Measurements from ENCODE around the gene TAF13. TPM values are rescaled to one million over a fixed set of nuclear protein-coding genes. Genes with fewer than 3 reads are reported as not detected.
"Not testable (repeated sequence)": the region's sequence is repeated elsewhere in the genome, so short reads cannot be mapped to it uniquely, and the experiment has no call there.

Gene TAF13
- total RNA-seq, 1 donor from 2014 or later: 48.0 TPM

DNA sequence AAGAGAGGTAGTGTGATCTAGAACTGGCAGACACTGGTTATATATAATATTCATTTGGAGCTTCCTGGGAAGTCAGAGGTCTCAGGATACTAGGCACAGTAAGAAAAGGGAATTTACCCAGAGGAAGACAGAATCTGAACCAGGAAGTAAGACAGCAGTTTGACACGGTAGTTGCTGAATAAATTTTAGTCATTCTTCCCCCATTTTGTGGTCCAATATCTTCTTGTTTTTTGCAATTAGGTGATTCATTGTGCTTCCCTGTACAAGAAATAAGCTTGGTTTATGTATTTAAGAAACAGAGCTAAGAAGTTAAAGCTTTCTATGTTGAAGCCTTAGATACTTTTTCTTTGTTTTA, 16.0 kb upstream of the TAF13 start:
- no peak for DNase-seq (ENCODE audit: extremely low read depth, low read depth, low spot score)

DNA sequence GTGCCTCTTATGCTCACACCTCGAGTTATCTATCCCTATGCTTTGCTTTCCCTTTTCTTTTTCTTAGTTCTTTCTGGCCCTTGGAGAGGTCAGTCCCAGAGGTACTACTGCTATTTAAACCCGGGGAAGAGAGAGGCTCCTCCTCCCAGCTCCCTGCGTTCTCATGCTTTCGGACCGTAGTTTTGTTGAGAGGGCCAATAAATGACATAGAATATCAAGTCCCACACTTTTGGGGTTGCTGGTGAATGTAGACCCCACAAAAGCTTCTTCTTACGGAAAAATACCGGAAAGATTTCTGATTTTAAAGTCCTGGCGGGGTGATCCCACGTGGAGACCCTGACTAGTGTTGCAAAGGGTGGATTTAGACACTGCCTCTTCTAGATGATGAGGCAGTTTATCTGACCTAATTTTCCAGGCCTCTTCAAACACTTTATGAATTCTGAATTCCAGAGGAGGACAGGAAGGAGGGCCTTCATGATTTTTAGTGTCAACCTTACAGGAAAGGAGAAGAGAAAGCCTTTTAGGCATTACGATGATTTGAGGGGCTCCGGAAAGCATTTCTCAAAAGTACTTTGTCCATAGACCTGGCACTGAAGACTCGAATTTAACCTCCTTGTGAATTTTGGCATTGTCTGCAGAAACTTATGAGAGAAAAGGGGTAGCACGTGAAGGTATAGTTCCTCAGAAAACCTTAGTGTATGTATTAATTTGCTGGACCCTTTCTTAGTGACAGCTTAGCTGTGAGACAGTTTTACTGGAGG, 15.5 kb upstream of the TAF13 start:
- no peak for DNase-seq (ENCODE audit: extremely low read depth, low read depth, low spot score)

DNA sequence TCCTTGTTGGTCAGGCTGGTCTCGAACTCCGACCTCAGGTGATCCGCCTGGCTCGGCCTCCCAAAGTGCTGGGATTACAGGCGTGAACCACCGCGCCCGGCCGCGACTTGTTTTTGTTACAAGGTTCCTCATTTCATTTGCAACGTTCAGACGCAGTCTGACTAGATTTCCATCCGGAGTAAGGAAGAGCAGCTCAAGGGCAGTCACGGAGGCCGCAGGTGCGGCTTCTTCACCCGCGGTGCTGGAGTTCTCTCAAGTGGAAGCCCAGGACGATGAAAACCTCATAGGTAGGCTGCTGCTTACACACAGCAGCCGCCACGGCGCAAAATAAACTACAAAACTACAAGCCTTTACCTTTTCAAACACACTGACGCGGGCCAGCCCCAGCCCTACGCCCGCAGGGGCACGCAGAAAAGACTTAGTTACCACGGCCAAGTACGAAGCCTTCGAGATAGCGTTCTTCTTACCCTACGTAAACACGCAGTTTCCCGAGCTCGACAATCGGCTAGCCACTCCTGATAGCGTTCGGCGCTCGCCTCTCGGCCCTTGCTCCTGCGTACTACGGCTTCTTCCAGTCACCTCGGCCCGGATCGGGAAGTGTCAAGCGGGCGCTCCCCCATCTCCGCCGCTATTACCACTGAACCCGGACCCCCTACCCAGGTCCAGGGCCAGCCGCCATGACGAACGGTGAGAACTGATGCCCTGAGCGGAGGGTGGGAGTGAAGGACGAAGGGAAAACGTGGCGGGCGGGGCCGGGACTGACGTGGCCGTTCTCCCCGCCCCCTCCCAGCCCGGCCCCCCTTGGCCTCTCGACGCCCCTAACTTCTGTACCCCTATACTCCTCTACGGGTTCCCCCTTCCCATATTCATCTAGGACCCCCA, 14.6 kb upstream of the TAF13 start, which contains the start of gene TMEM167B:
Gene TMEM167B, plus strand, starts transcription at position 569 of the 882 bp plus-strand sequence. Its CDS starts 109 bp downstream, at position 678.
- peak; percentile 82 for DNase-seq (ENCODE audit: extremely low read depth, low read depth, low spot score)

DNA sequence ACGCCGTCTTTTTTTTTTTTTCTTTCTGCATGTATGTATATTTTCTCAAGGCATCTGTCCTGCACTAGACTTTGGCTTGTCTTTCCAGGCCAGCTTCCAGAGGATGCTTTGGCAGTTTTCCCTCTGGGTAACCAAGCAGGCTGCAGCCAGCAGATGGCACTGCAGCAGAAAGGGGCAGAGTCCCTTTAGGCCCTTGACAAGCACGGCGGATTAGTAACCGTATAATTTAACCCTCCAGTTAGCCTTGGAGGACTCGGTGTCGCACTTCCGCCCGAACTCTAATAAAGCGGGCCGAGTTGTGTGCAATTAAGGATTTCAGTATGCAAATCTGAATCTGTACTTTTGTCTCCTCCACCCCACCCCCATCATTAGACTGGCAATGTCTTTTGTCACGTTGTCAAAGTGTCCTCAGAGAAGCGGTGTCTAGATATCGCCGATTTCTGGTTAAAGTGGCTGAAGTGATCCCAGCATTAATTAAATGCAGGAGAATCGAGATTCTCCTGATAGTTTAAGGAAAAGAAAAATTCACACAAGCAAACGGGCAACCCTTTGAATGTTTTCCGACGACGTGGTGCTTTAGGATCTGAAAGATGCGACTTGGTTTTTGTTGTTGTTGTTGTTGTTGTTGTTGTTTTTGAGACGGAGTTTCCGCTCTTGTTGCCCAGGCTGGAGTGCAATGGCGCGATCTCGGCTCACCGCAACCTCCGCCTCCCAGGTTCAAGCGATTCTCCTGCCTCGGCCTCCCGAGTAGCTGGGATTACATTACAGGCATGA, 13.6 kb upstream of the TAF13 start:
- DNase-seq (ENCODE audit: extremely low read depth, low read depth, low spot score): no peak

DNA sequence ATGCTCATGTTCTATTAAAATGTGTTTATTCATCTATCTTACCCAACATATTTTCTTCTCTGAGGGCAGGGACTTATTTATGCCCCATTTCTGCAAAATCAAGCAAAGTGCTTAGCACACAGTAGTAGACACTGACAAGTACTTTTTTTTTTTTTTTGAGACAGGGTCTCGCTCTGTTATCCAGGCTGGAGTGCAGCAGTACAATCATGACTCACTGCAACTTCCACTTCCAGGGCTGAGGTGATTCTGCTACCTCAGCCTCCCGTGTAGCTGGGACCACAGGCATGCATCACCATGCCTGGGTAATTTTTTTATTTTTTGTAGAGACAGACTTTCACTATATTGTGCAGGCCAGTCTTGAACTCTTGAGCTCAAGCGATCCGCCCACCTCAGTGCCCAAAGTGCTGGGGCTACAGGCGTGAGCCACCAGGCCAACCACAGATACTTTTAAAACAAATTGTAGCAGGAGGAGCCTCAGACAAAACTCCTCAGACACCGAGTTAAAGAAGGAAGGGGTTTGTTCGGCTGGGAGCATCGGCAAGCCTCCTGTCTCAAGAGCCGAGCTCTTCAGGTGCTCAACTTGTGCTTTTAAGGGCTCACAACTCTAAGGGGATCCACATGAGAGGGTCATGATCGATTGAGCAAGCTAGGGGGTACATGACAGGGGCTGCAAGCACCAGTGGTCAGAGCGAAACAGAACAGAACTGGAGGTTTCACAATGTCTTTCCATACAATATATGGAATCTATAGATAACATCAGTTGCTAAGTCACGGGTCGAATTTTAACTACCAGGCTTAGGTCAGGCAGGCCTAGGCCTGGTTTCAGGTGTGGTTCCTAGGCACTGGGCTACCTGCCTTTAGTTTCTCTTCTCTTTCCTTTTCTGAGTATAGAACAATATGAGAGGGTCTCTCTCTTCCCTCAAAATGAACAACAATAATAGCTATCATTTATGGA, 9.0 kb upstream of the TAF13 start:
- DNase-seq (ENCODE audit: extremely low read depth, low read depth, low spot score): no peak

DNA sequence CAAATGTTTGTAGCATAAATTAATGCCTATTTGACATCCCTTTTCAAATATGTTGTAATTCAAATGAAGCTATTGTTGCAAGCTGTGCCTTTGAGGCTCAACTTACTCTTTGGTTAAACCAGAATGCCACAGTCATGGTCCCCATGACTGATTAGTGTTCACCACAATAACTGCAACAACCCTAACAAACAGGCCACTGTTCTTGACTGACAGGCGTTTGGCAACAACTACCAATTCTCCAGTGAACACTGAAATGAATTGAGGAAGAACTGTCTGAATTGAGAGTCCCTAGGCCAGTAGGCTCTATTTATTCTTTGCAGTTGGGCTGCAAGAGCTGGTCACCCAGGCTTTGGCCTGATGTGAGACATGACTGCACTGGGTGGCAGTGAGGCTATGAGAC, 8.1 kb upstream of the TAF13 start:
- no peak for DNase-seq (ENCODE audit: extremely low read depth, low read depth, low spot score)

DNA sequence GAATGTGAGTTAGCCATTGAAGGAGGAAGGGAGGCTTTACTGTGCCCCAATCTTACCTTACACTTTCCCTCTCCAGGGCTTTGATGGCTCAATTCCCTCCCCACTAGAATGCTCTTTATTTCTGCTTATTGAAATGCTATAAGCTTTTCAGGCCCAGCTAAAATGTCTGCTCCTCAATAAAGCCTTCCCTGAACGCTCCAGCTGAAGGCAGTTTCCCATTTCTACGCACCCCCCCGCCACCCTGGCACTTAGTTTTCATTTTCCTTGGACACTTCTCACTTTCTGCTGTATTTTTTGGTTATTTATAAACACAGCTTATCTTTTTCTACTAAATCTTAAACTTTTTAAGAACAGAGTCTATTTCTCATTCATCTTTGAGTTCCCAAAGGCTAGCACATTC, 7.7 kb upstream of the TAF13 start:
- DNase-seq (ENCODE audit: extremely low read depth, low read depth, low spot score): no peak

DNA sequence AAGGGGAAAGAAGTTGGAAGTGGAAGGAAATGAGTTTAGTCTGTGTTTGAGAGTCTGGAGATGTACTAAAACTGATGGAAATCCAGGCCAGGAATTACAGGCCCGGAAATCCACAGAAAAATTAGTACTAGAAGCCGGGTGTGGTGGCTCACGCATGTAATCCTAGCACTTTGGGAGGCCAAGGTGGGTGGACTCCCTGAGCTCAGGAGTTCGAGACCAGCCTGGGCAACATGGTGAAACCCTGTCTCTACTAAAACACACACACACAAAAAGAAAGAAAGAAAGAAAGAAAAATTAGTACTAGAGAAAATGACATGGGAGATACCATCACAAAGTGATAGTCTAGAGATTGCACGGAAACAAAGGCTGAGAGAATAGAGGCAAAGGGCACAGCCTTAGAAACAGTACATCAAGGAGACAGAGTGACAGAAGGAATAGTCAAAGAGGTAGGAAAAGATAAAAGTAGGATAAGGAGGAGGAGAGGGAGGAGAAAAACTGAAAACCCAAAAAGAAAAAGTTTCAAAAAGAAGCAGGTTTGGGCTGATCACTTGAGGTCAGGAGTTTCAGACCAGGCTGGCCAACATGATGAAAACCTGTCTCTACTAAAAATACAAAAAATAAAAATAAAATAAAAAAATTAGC, 4.8 kb upstream of the TAF13 start:
- no peak for DNase-seq (ENCODE audit: extremely low read depth, low read depth, low spot score)

DNA sequence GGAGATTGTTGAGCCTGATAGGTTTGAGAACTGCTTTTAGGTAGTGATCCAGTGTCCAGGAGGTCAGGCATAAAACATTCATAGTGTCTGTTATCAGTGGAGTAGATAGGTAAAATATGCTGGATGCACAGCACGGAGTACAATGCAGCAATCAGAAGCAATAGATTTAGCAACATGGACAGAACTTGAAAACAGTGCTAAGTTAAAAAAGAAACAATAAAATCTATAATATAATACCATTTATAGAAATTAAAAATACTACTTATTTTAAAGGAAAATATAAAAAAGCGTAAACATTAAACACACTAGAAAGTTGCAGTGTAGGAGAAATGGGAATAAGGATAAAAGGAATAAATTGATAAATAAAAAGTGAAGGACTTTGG, 3.4 kb upstream of the TAF13 start:
- no peak for DNase-seq (ENCODE audit: extremely low read depth, low read depth, low spot score)

DNA sequence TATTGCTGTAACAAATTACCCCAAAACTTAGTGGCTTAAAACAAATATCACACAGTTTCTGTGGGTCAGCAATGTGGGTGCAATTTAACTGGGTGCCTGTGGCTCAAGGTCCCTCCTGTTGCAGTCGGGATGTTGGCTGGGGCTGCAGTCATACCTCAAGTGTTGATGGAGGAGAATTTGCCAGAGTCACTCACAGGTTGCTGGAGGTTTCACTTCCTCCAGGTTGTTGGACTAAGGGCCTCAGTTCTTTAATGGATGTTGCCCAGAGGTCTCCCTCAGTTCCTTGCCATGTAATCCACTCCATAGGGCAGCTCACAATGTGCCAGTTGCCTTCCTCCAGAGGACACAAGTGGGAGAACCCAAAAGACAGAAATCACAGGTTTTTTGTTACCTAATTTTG, 2.5 kb upstream of the TAF13 start:
- no peak for DNase-seq (ENCODE audit: extremely low read depth, low read depth, low spot score)

DNA sequence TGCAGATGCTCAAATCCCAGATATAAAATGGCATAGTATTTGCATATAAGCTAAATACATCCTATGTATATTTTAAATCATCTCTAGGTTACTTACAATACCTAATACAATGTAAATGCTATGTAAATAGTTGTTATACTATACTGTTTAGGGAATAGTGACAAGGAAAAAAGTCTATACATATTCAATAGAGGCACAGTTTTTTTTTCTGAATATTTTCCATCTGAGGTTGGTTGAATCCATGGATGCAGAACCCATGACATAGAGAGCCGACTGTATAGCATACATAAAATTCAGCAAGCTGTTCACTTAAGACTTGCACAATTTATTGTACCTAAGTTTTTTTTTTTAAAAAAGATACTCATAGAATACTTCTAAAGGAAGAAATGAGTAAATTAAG, 6.5 kb downstream of the TAF13 start:
- no peak for DNase-seq (ENCODE audit: extremely low read depth, low read depth, low spot score)

DNA sequence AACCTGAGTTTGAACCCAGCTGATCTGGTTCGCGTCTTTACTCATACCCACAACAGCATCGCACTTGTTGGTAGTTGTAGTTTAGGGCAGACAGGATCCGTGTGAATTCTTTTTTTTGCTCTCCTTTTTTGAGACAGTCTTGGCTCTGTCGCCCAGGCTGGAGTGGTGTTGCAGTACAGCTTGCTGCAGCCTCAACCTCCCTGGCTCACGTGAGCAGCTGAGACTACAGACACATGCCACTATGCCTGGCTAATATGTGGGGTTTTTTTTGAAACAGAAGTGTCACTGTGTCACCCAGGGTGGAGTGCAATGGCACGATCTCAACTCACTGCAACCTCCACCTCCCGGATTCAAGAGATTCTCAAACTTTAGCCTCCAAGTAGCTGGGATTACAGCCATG, 7.9 kb downstream of the TAF13 start:
- no peak for DNase-seq (ENCODE audit: extremely low read depth, low read depth, low spot score)

DNA sequence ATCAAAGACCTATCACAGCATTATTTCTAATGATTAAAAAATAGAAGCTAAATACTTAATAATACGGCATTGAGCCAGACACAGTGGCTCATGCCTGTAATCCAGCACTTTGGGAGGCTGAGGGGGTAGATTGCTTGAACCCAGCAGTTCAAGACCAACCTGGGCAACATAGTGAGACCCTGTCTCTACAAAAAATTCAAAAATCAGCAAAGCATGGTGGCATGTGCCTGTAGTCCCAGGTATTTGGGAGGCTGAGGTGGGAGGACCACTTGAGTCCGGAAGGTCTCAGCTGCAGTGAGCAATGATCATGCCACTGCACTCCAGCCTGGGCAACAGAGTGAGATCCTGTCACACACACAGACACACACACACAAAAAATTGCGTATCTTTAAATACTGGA, 10.7 kb downstream of the TAF13 start:
- DNase-seq (ENCODE audit: extremely low read depth, low read depth, low spot score): no peak

DNA sequence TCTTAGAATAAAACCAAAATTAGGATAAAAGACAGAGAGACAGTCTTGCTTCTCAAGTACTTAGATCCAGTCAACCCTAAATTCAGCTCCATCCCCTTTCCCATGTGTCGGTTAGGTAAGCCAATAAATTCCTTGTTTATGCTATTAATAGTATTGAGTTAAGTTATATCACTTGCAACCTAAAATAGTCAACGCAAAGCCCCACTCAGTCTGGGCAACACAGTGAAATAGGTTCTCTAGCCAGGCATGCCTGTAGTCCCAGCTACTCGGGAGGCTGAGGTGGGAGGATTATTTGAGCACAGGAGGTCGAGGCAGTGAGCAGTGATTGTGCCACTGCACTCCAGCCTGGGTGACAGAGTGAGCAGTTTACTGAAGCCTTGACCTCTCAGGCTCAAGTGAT, 14.6 kb downstream of the TAF13 start:
- no peak for DNase-seq (ENCODE audit: extremely low read depth, low read depth, low spot score)

DNA sequence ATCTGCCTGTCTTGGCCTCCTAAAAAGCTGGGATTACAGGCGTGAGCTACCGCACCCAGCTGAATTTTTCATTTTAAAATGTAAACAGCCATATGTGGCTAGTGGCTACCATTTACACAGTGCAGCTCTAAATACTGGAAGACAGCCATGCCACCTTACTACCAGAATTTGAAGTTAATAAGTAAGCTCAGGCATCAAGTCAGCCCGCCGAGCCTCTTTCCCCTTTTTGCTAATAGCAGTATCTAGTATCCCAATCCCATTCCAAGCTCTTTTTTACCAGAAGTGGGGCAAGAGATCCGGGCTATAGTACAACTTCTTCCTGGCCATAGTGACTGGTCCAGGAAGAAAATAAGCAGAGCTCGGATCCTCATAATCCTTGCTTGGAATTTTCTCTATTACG, 15.1 kb downstream of the TAF13 start:
- no peak for DNase-seq (ENCODE audit: extremely low read depth, low read depth, low spot score)

DNA sequence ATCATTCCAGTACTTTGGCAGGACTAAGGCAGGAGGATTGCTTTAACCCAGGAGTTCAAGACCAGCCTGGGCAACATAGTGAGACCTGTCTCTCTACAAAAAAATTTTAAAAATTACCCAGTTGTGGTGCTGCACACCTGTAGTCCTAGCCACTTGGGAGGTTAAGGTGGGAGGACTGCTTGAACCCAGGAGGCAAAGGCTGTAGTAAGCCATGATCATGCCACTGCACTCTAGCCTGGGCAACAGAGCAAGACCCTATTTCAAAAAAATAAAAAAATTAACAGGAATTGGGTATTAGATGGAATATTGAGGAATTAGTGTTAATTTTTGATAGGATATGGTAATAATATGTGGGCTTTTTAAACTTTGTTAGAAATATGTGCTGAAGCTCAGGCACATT, 16.8 kb downstream of the TAF13 start:
- DNase-seq (ENCODE audit: extremely low read depth, low read depth, low spot score): no peak

DNA sequence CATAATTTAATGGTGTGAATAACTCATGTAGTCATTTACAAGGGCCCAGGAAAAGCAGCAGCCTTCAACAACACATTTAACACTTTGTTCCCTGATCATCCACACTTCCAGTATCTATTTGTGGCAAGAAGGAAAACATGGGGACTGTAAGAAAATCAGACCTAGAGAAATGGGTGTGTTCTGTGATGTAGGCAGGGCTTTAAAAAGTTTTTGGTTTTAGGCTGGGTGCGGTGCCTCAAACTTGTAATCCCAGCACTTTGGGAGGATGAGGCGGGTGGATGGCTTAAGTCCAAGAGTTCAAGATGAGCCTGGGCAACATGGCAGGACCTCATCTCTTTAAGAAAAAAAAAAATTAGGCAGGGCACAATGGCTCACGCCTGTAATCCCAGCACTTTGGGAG, 19.7 kb downstream of the TAF13 start:
- no peak for DNase-seq (ENCODE audit: extremely low read depth, low read depth, low spot score)

DNA sequence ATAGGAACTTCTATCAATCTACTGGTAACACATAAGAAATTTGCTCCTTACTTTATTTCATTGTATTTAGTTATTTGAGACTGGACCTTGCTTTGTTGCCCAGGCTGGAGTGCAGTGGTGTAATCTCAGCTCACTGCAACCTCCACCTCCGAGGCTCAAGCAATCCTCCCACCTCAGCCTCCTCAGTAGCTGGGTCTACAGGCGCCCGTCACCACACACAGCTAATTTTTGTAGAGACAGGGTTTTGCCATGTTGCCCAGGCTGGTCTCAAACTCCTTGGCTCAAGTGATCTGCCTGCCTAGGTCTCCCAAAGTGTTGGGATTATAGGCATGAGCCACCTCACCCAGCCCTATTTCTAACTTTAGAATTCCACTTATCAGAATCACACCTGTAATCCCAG, 23.7 kb downstream of the TAF13 start:
- DNase-seq (ENCODE audit: extremely low read depth, low read depth, low spot score): not testable (repeated sequence)

DNA sequence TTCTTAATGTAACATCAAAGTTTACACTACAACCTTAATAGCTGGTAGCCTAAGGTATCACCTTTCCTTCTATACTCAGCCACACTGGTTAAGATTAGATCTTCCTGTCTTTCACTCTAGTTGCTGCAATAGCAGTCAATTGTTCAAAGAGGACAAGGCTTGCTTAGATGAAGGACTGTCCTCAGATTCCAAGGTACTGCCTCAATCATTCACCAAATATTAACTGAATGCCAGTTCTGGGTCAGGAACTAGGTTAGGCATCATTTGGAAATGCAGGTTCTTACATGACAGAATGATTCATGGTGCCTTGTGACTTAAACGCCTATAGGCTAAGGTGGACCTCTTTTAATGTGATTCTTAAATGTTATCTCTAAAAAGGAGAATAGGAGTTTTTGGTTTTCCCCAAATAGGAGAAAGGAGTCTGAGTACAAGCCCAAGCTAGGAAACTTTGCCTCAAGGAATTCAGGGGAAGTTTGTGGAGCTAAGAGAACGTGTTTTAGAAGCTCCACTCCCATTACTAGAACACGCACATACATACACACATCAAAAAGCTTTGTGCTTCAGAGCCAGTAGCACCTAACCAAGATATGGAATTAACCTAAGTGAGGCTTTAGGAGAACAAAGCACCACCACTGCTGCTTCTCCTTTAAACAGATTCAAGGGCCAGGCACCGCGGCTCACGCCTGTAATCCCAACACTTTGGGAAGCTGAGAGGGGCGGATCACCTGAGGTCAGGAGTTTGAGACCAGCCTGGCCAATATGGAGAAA, 25.4 kb downstream of the TAF13 start:
- DNase-seq (ENCODE audit: extremely low read depth, low read depth, low spot score): no peak

Measured in glomerular endothelial cell (primary cell).